GM12873 (cell line): ENCODE data around the gene KRT4.

Experiments
- TF ChIP-seq, protein P1 (sequence below): IDR thresholded peaks from 2 replicates; pipeline ENCODE4 v1.5.1; 2012; ENCODE audit warnings: low read depth, mild to moderate bottlenecking, moderate library complexity, low read length, control low read depth; ENCODE audit not compliant: insufficient read depth; ENCODE audit errors: missing control alignments

KRT4 gene

GRCh38 chr12:52815161-52815560 lies 1.2 kb upstream of the KRT4 start:
- TF ChIP-seq, protein P1, sequence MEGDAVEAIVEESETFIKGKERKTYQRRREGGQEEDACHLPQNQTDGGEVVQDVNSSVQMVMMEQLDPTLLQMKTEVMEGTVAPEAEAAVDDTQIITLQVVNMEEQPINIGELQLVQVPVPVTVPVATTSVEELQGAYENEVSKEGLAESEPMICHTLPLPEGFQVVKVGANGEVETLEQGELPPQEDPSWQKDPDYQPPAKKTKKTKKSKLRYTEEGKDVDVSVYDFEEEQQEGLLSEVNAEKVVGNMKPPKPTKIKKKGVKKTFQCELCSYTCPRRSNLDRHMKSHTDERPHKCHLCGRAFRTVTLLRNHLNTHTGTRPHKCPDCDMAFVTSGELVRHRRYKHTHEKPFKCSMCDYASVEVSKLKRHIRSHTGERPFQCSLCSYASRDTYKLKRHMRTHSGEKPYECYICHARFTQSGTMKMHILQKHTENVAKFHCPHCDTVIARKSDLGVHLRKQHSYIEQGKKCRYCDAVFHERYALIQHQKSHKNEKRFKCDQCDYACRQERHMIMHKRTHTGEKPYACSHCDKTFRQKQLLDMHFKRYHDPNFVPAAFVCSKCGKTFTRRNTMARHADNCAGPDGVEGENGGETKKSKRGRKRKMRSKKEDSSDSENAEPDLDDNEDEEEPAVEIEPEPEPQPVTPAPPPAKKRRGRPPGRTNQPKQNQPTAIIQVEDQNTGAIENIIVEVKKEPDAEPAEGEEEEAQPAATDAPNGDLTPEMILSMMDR, result no peak

DNA sequence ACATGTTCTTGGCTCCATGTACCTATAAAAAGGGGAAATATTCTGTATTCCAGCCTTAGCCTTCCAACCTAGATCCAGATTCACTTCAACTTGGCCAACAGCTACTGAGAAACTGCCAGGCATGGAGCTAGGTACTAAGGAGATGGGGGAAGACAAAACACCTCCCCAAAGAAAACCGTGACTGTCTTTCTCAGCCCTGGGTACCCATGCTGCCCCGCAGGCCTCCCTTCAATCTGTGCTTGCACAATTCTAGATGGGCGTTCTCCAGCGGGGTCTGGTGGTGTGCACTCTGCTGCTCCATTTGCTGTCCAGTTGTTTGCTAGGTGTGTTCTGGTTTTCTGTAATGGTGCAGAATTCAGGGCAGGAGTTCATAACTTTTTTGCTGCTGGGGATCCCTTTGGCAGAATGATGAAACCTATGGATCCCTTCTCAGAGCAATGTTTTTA lies 817 bp upstream of the KRT4 start:
- TF ChIP-seq, protein P1, result no peak

GRCh38 chr12:52813203-52813819 lies 605 bp downstream of the KRT4 start:
- TF ChIP-seq, protein P1, result no peak

DNA sequence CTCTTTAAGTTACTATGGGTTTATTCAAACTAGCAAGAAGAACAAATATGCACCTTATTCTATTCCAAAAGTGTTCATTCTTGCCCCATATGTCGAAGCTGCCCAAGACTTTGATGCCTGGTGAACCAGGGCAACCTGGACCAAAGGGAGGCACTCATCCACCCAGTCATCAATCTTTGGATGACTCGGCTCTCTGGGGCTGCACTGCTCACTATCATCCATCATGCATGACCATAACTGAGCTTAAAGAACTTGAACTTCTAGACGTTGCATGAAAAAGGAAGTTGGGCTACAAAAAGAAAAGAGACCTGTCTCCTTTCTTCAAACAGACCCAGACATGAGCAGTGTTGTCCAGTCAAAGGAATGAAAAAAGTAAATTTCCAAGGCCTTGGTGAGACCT lies 1.2 kb downstream of the KRT4 start:
- TF ChIP-seq, protein P1, result no peak

DNA sequence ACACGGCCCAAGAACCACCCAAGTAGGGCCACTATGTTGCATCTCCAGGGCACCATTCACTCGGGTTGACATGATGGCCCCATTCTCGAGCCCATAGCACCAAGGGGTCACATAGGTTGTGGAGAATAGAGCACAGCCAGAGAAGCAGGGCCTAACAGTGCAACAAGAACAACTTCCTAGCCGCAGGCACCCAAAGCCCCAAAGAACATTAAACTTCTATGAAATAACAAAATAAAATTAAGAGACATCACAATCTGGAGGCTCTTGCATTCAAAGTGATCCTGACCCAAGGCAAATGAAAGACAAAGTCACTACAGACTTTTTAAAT lies 1.9 kb downstream of the KRT4 start:
- TF ChIP-seq, protein P1, result no peak

- TF ChIP-seq, protein P1, result no peak
Measured at GRCh38 chr12:52811191-52812072, 2.5 kb downstream of the KRT4 start.

- TF ChIP-seq, protein P1, result no peak
Measured at GRCh38 chr12:52810554-52810953, 3.4 kb downstream of the KRT4 start.
